ENCODE measurements around the gene PNLIPRP3.

Gene PNLIPRP3

DNA sequence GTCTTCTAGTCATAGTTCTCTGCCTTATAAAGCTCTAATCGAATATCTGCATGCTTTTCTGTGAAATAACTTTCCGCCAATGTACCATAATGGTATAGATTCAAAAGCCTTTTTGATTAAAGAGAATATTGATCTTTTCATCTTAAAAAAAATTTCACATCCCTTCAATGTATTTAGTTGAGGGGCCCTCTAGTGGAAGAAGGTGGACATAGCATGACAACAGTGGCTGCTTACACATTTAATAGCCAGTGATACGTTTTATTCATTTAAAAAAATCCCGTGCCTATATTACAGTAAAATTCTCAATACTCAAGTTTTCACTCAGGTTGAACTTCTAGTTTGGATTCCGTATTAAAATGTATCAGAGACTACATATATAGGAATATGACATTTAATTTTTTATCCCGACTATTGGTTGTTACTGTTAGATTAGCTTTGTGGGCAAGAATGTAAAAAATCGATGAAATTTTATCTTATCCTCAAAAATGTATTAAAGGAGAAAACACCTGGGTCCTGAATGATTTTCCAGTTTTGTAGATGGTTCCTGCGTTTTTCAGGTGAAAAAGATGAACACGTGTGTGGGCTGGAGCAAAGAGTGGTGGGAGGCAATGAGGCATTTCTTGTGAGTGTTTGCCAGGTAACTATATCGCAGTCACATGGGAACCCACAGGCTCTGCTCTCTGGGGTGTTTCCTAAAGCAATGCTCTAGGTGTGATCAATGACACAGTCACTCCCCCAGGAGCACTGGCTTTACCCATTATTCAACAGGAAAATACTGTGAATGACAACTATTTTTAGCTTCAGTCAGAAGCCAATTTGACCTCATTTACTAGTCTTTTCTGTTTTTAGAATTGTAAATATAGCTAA is 94.0 kb downstream of the PNLIPRP3 start:
- no peak for DNase-seq

DNA sequence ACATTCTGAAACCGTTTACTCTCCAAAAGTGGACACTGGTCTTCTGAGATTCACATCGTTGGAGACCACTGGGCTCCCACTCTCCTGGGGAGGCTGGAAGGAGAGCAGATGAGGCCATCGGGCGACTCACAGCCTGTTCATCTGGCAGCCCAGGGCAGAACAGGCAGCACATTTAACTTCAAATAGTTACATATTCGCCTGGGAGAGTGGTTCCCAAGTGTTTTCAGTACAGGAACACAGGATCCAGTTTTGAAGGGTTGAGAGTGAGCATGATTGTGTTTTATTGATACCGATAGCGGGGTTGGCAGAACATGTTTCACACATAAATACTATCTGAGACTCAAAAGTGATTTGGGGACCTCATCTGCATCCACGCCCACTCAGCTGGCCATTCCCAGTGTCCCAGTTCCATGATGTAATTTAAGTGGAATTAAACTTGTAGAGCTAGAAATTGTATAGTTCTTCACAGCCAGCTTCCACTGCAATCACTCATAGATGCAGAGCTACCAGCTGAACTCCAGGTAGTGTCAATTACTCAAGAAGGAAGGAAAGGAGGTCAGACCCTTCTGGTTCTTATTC is 95.2 kb downstream of the PNLIPRP3 start:
- no peak for DNase-seq

DNA sequence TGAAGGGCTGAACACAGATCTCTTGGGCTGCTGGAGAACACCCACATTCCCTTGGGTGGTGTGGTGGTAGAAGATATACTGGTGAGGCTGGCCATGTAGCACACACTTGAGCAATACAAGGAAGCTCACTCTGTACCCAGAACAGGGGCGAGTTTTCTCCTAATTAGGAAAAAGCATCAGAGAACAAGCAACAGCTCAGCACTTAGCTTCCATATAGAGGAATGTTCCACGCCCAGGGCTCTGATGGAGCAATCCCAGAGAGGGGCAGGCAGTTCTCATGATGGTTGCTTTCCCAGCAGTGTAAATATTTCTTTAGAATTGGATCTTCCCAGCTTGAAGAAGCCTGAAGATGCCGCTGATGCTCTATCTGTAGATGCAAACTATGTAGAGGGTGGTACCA is 97.1 kb downstream of the PNLIPRP3 start:
- no peak for DNase-seq

DNA sequence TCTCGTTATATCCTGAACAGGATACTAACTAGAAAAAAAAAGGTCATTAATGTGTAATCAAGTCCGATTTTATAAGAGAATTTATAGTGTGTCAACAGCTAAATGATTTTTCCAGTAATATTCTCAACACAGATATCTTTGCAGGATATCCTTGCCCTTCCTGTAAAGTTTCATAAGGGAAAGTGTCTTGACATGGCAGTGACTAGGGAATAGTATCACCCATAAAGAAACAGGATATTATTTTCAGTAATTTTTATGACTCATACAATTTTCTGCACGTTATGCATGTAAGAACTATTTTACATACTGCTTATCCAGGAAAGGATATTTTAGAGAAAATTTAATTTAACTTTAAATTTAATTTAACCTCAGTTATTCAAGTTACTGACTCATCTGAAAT is 98.6 kb downstream of the PNLIPRP3 start:
- no peak for DNase-seq
